NCI-H2029 (cell line): ENCODE measurements around the gene PROK1.

Source experiments
- DNase-seq: peaks from one replicate; lab custom pipeline; 2025; lab: John Stamatoyannopoulos, UW

PROK1 gene

GRCh38 chr1:110465038-110465813 lies 14.3 kb downstream of the PROK1 start:
- no peak for DNase-seq

- DNase-seq = no peak
Observed at GRCh38 chr1:110465814-110466380, 14.9 kb downstream of the PROK1 start.

GRCh38 chr1:110466646-110467280 lies 15.8 kb downstream of the PROK1 start:
- DNase-seq = no peak

- DNase-seq = no peak
Observed at GRCh38 chr1:110471131-110471530, 20.2 kb downstream of the PROK1 start.

GRCh38 chr1:110472546-110472945 lies 21.6 kb downstream of the PROK1 start:
- no peak for DNase-seq

GRCh38 chr1:110474444-110474843 lies 23.5 kb downstream of the PROK1 start:
- no peak for DNase-seq

GRCh38 chr1:110475362-110476027 lies 24.5 kb downstream of the PROK1 start:
- DNase-seq = no peak

GRCh38 chr1:110476028-110476765 lies 25.2 kb downstream of the PROK1 start:
- no peak for DNase-seq

GRCh38 chr1:110477041-110477440 lies 26.1 kb downstream of the PROK1 start:
- no peak for DNase-seq

GRCh38 chr1:110477445-110477957 lies 26.6 kb downstream of the PROK1 start:
- DNase-seq = no peak

GRCh38 chr1:110477967-110478640 lies 27.2 kb downstream of the PROK1 start:
- no peak for DNase-seq

GRCh38 chr1:110478886-110479285 lies 27.9 kb downstream of the PROK1 start:
- no peak for DNase-seq

GRCh38 chr1:110480356-110481096 lies 29.6 kb downstream of the PROK1 start:
- no peak for DNase-seq

- no peak for DNase-seq
Observed at GRCh38 chr1:110481968-110482623, 31.1 kb downstream of the PROK1 start.

- DNase-seq = no peak
Observed at GRCh38 chr1:110482662-110483307, 31.8 kb downstream of the PROK1 start.

- no peak for DNase-seq
Observed at GRCh38 chr1:110483308-110483685, 32.3 kb downstream of the PROK1 start.

- no peak for DNase-seq
Observed at GRCh38 chr1:110484801-110485200, 33.9 kb downstream of the PROK1 start.

GRCh38 chr1:110485725-110486124 lies 34.8 kb downstream of the PROK1 start:
- DNase-seq = no peak

- no peak for DNase-seq
Observed at GRCh38 chr1:110487726-110488125, 36.8 kb downstream of the PROK1 start.

GRCh38 chr1:110488161-110488560 lies 37.2 kb downstream of the PROK1 start:
- no peak for DNase-seq
